ENCODE measurements around the gene CXCL6. TPM values are rescaled to one million over a fixed set of nuclear protein-coding genes. Genes with fewer than 3 reads are reported as not detected.

Gene CXCL6
- 0.08 TPM in 1 of 2 replicates, not detected in the other for total RNA-seq (2014; rRNA removed; shearing (Covaris generic))

DNA sequence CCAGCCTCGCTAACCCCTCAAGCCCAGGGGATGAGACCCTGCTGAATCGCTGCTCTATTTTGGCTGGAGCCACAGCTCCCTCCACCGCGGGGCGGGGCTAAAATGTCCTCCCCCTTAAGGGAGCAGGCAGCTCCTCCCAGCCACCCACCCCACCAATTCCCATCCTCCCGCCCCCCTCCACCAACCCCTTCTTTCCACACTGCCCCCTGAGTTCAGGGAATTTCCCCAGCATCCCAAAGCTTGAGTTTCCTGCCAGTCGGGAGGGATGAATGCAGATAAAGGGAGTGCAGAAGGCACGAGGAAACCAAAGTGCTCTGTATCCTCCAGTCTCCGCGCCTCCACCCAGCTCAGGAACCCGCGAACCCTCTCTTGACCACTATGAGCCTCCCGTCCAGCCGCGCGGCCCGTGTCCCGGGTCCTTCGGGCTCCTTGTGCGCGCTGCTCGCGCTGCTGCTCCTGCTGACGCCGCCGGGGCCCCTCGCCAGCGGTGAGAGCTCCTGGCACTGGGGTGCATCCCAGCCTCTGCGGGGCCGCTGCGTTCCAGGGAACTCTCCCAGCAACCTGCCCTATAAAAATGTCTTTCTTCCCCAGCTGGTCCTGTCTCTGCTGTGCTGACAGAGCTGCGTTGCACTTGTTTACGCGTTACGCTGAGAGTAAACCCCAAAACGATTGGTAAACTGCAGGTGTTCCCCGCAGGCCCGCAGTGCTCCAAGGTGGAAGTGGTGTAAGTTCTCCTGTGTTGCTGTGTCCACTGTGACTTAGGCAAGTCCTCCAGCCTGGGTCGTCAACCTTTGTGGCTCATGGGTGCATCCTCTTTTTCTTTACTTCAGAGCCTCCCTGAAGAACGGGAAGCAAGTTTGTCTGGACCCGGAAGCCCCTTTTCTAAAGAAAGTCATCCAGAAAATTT is at the start of gene CXCL6:
TSS of gene CXCL6 (plus strand) at position 306 of the 907 bp plus-strand sequence. CDS start at position 379, 73 bp downstream.
- Histone ChIP-seq H3K36me3 (no peaks in the 10 kb centered on the region), H3K4me3 (peak within 1 kb of the TSS; percentile 27), H3K9me3 (replicated peaks) (no peaks in the 10 kb centered on the region), H3K4me1 (no peaks in the 10 kb centered on the region), H3K27me3 (no peaks in the 10 kb centered on the region), H3K27ac (no peak within 1 kb of the TSS)
- DNase-seq: peak; percentile 13 to 29

DNA sequence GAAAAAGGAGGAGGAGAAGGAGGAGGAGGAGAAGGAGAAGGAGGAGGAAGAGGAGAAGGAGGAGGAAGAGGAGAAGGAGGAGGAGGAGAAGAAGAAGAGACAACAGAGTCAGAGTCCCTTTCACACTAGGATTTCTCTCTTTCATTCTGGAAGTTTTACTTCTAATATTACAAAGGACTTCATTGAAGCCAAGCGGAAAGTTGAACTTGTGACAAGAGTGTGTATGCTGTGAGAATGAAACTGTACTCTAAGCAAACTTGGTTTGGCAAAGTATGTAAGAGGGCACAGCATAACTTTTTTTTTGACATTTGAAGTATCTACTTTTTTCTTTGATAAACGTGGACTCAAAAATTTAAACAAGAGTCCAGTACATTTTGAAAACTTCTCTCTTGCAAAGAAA is 48.1 kb upstream of the CXCL6 start:
- H3K27me3 ChIP-seq: peaks cover 4% of the 10 kb centered on the region; the same call in 1 of the 2 replicates
- DNase-seq: no peak
- H3K4me1 ChIP-seq: no peaks in the 10 kb centered on the region
- H3K9me3 ChIP-seq (replicated peaks): no peaks in the 10 kb centered on the region
- no peak overlapping the region for H3K27ac ChIP-seq
- H3K36me3 ChIP-seq: no peaks in the 10 kb centered on the region
- no peak overlapping the region for H3K4me3 ChIP-seq

DNA sequence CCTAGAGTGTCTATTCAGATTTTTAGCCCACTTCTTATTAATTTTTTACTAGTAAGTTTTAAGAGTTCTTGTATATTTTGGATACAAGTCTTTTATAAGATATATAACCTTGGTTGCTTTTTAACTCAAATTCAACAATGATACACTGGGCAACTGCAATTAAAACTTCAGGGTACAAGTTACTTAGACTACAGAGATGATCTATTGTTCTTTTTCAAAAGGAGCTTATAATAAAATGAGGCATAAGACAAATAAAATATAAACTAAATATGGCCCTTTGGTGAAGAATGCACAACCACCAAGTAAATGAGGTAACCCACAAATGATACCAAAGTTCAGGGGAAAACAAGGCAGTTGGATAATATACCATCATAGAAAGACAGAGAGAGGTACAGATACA is 37.6 kb upstream of the CXCL6 start:
- DNase-seq: no peak
- no peak overlapping the region for H3K27ac ChIP-seq
- no peaks in the 10 kb centered on the region for H3K9me3 ChIP-seq (replicated peaks)
- no peaks in the 10 kb centered on the region for H3K4me1 ChIP-seq
- H3K36me3 ChIP-seq: no peaks in the 10 kb centered on the region
- H3K27me3 ChIP-seq: no peaks in the 10 kb centered on the region
- no peak overlapping the region for H3K4me3 ChIP-seq

DNA sequence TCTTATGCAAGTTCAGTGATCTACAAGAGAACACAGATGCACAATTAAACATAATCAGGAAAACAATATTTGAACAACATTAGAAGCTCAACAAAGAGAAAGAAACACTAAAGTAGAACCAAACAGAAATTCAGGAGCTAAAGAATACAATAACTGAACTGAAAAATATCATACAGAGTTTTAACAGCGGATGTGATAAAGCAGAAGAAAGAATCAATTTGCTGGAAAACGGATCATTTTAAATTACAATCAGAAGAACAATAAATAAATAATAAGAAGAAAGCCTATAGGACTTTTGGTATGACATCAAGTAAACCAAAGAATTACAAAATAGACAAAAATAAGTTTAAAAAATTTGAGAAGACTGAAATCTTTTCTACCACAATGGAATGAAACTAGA is 36.3 kb upstream of the CXCL6 start:
- H3K4me3 ChIP-seq: no peak overlapping the region
- no peak overlapping the region for H3K27ac ChIP-seq
- H3K36me3 ChIP-seq: no peaks in the 10 kb centered on the region
- H3K27me3 ChIP-seq: no peaks in the 10 kb centered on the region
- no peak for DNase-seq
- H3K9me3 ChIP-seq (replicated peaks): no peaks in the 10 kb centered on the region
- H3K4me1 ChIP-seq: no peaks in the 10 kb centered on the region

DNA sequence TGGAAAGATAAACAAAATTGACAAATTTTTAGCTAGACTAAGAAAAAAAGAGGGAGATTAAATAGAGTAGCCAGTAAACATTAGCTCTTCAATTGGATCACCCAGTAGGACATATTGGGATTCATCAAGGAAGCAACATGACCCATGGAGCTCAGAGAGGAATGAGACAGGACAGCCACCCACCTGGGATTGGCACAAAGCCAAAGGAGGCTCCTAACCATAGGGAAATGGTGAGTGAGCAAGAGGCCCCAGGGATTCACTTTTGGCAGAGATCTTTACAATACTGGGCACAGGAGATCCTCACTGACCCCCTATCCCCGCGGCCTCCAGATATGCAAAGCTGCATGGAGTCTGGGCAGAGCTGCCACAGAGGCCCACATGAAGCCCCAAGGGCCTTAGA is 34.8 kb upstream of the CXCL6 start:
- H3K27ac ChIP-seq: no peak overlapping the region
- no peaks in the 10 kb centered on the region for H3K4me1 ChIP-seq
- no peaks in the 10 kb centered on the region for H3K9me3 ChIP-seq (replicated peaks)
- no peak overlapping the region for H3K4me3 ChIP-seq
- H3K36me3 ChIP-seq: no peaks in the 10 kb centered on the region
- H3K27me3 ChIP-seq: no peaks in the 10 kb centered on the region
- no peak for DNase-seq

DNA sequence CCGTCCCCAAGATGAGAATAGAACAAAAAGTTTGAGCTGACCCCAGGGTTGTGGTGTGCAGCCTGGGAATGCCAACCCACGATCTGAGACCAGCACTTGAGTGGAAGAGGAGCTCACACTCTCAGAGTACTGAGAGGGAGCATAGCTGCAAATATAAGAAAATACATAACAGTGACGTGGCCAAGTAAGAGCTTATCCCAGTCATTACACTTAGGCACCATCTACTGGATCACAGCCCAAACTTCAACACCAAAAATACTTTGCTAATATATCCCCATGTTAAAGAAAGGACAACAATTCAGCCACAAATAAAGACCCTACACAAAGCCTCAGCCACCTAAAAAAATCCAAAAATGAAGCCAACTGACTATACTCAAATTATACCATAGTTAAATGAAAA is 33.3 kb upstream of the CXCL6 start:
- no peak for DNase-seq

DNA sequence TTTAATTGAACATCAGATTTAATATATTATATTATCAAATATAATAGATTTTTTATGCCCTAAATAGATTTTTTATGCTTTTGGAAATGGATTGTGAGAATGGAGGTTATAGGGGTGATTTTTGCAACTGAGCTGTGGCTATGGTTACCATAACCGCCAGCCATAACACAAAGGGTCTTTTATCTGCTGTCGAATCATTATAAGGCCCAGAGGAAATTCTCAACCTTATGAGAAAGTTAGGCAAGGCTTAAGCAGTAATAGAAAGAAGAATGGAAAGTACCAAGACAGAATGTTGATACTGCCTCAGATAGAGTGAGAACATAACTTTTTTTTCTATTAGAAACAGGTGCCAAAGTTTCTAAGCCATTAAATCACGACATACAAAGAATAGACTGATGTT is 26.3 kb upstream of the CXCL6 start:
- peaks cover 3% of the 10 kb centered on the region; the same call in 1 of the 2 replicates for H3K4me1 ChIP-seq
- H3K27me3 ChIP-seq: no peaks in the 10 kb centered on the region
- no peaks in the 10 kb centered on the region for H3K9me3 ChIP-seq (replicated peaks)
- DNase-seq: no peak
- H3K27ac ChIP-seq: no peak overlapping the region
- H3K36me3 ChIP-seq: no peaks in the 10 kb centered on the region
- H3K4me3 ChIP-seq: no peak overlapping the region

More for the DNA sequence above, 33.3 kb upstream of the CXCL6 start:
- Histone ChIP-seq H3K27ac (no peak overlapping the region), H3K4me3 (no peak overlapping the region), H3K36me3 (no peaks in the 10 kb centered on the region), H3K27me3 (no peaks in the 10 kb centered on the region), H3K9me3 (replicated peaks) (no peaks in the 10 kb centered on the region), H3K4me1 (no peaks in the 10 kb centered on the region)

DNA sequence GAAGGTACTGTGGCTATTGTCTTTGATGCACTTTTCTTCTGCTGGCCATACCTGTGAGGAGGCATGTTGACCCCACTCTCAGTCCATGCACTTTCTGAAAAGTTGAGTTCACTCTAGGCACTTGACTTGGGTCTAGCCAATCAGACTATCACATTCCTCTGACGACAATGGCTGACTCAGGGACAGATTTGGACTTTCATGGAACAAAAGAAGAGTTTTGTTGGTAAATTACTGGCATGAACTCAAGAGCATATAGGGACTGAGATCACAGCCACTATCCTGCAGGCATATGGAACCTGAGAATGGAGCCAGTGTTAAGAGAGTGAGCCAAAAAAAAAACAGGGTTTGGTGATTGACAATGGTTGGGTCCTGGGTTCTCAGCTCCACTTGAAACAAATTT is 24.6 kb upstream of the CXCL6 start:
- no peaks in the 10 kb centered on the region for H3K36me3 ChIP-seq
- no peaks in the 10 kb centered on the region for H3K9me3 ChIP-seq (replicated peaks)
- no peak overlapping the region for H3K4me3 ChIP-seq
- peaks cover 10% of the 10 kb centered on the region for H3K4me1 ChIP-seq
- no peaks in the 10 kb centered on the region for H3K27me3 ChIP-seq
- no peak for DNase-seq
- H3K27ac ChIP-seq: no peak overlapping the region

DNA sequence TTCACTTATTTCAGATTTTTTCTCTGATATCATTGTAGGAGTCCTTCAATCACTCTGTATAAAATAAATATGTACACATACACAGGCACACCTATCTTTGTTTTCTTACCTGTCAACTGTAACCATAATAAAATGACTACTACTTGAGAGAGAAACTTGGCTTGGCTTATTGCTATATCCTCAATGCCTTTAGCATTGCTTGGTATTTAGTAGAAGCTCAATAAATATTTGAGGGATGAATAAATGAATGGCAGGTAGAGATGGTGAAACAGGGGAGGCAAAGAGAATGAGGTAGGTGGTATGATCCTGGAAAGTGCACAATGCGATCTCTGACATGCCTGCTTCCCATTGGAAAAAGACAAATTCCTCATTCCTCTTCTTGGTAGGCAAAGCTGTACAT is 21.8 kb upstream of the CXCL6 start:
- DNase-seq: no peak

DNA sequence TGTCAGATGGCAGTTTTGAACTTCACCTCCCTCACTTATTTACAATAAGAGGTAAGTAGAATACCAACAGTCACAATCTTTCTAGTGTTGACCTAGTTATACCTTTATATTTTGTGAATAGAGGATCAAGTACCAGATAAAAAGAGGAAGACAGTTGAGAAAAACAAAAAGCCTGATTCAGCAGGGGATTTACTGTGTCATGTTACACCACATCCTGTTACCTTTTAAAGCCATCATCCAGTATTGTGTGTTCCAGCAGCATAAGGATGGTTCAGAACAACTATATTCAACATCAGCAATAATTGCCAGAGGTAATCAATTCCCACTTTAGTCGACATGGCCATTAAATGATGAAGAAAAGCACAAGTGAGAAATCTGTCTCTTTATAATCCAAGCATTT is 21.3 kb upstream of the CXCL6 start:
- DNase-seq: no peak
- Histone ChIP-seq H3K9me3 (replicated peaks) (no peaks in the 10 kb centered on the region), H3K4me1 (peaks cover 22% of the 10 kb centered on the region), H3K4me3 (no peak overlapping the region), H3K27ac (no peak overlapping the region), H3K27me3 (no peaks in the 10 kb centered on the region), H3K36me3 (no peaks in the 10 kb centered on the region)

More for the DNA sequence above, 21.8 kb upstream of the CXCL6 start:
- no peak overlapping the region for H3K4me3 ChIP-seq
- H3K27ac ChIP-seq: no peak overlapping the region
- H3K9me3 ChIP-seq (replicated peaks): no peaks in the 10 kb centered on the region
- H3K4me1 ChIP-seq: peaks cover 22% of the 10 kb centered on the region
- H3K27me3 ChIP-seq: no peaks in the 10 kb centered on the region
- H3K36me3 ChIP-seq: no peaks in the 10 kb centered on the region

DNA sequence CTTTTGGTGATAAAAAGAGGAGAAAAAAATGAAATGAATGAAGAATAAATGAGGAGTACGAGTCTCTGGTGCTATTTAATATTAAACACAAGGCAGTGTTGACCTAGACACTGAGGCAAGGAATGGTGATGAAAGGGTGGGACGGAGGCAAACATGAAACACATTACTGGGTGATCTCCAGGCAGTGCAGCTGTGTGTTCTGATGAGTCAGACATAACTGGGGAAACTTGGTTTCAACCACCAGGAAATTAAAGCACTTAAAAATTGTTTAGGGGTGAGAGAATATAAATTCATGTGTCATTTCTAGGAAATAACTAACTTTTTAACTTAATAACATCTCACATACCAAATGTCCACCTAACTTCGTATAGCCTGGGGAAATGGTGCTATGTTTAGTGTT is 19.7 kb upstream of the CXCL6 start:
- DNase-seq: peak; percentile 34 to 48
- Histone ChIP-seq H3K4me3 (no peak overlapping the region), H3K4me1 (peaks cover 22% of the 10 kb centered on the region), H3K27me3 (no peaks in the 10 kb centered on the region), H3K36me3 (no peaks in the 10 kb centered on the region), H3K9me3 (replicated peaks) (no peaks in the 10 kb centered on the region), H3K27ac (peak overlapping the region; percentile 29)

DNA sequence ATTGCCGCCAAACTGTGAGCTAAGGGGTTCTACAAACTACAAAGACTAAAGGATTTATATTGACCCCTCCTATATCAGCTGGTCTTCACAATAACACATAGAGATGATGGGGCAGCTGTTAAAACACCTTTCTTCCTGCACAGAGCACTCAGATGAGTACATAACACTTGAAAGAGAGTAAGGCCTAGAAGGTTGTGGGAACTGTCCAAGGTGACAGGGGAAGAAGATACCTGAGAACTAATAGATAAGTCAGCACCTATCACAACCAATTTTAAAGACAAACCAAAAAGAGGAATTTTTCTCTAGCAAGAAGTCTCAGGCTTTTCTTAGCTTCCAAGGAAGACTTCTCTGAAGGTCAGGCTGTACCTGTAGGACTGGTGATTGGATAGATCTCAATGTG is 19.1 kb upstream of the CXCL6 start:
- DNase-seq: peak in 1 of 2 experiments; percentile 20
- H3K27me3 ChIP-seq: no peaks in the 10 kb centered on the region

DNA sequence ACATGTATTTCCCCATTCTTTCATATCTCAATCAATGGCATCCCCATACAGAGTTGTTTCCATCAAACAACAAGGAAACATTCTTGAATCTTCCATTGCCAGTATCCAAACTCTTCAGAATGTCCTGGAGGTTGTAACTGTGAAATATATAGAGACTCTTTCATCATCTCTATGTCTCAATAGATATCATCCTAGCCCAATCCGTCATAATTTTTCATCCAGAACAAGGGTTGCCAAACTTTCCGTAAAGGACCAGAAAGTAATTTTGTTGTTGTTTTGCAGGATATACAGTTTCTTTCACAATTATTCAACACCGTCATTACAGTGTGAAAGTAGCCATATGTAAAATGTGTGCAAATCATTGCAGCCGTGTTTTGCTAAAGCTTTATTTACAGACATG is 15.2 kb upstream of the CXCL6 start:
- H3K36me3 ChIP-seq: no peaks in the 10 kb centered on the region
- no peaks in the 10 kb centered on the region for H3K9me3 ChIP-seq (replicated peaks)
- no peak overlapping the region for H3K27ac ChIP-seq
- DNase-seq: no peak
- no peak overlapping the region for H3K4me3 ChIP-seq
- peaks cover 16% of the 10 kb centered on the region for H3K4me1 ChIP-seq
- no peaks in the 10 kb centered on the region for H3K27me3 ChIP-seq

More for the DNA sequence above, 19.1 kb upstream of the CXCL6 start:
- Histone ChIP-seq H3K4me1 (peaks cover 22% of the 10 kb centered on the region), H3K36me3 (no peaks in the 10 kb centered on the region), H3K4me3 (no peak overlapping the region), H3K27ac (peak overlapping the region; percentile 29), H3K9me3 (replicated peaks) (no peaks in the 10 kb centered on the region)

DNA sequence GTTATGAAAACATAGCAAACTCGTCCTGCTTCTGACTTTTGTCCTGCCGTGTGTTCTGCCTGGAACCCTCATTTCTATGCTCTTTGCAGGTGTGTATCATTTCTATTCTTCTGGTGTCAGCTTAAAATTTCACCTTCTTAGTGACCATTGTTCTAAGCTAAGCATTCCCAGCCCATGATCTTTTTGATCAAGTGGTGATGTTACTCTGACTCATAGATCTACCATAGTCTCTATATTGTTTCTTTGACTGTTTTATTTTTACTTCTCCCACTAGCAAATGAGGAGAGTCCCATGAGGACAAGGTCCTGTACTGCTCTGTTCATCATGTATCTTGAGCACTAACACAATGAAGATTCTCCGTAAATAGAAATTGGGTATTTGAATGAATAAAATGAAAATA is 14.1 kb upstream of the CXCL6 start:
- H3K27me3 ChIP-seq: no peaks in the 10 kb centered on the region
- 0 out of 2 replicates have a peak, but pooled peaks cover 3% of the 10 kb centered on the region for H3K9me3 ChIP-seq (replicated peaks)
- H3K36me3 ChIP-seq: no peaks in the 10 kb centered on the region
- no peak for DNase-seq
- H3K27ac ChIP-seq: no peak overlapping the region
- H3K4me1 ChIP-seq: peaks cover 6% of the 10 kb centered on the region
- no peak overlapping the region for H3K4me3 ChIP-seq

DNA sequence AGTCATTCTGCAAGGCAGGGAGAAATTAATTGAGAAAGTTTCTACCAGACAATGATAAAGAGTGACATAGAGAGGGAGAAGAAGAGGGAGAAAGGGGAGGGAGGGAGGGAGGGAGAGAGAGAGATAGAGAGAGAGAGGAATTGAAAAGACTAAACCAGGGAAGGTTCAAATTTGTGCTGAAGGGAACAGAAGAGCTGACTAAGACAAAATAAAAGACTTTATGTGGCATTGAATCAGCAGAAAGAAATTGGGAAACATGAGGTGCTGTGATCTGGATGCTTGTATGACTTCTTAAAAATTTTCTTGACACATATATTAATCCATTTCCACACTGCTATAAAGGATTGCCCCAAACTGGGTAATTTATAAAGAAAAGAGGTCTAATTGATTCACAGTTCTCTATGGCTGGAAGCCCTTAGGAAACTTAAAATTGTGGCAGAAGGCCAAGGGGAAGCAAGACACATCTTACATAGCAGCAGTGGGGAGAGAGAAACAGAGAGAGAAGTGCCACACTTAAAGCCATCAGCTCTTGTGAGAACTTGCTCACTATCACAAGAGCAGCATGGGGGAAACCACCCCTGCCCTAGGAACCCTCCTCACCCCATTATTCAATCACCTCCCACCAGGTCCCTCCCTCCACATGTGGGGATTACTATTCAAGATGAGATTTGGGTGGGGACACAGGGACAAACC is 13.5 kb upstream of the CXCL6 start:
- H3K4me1 ChIP-seq: peaks cover under 1% of the 10 kb centered on the region; the same call in 1 of the 2 replicates
- H3K27me3 ChIP-seq: no peaks in the 10 kb centered on the region
- DNase-seq: no peak
- H3K36me3 ChIP-seq: no peaks in the 10 kb centered on the region
- no peak overlapping the region for H3K27ac ChIP-seq
- H3K4me3 ChIP-seq: no peak overlapping the region
- 0 out of 2 replicates have a peak, but pooled peaks cover 6% of the 10 kb centered on the region for H3K9me3 ChIP-seq (replicated peaks)
